PC-9 (cell line): Measurements from ENCODE around the gene FAM234A.

Experiments used
- CTCF ChIP-seq: fragments of 200-600 bp; sonication (generic); conservative IDR thresholded peaks from 2 replicates; pipeline ENCODE4 v1.6.1; 2017; ENCODE audit warnings: mixed run types, antibody characterized with exemption, mild to moderate bottlenecking, moderate library complexity
- EZH2 ChIP-seq: fragments of 200-600 bp; sonication (generic); IDR thresholded peaks from 2 replicates; pipeline ENCODE4 v1.8.0; 2017; ENCODE audit warnings: antibody characterized with exemption, low read depth

GRCh38 chr16:287298-287811 lies 52.7 kb downstream of the FAM234A start:
- TF ChIP-seq CTCF (no peak), EZH2 (no peak)
